ENCODE data around the gene ASXL1. TPM values are rescaled to one million over a fixed set of nuclear protein-coding genes. Genes with fewer than 3 reads are reported as not detected.

Gene ASXL1
- total and polyA plus RNA-seq, 9 of the 15 experiments (the other 6 are each of a cell fraction or from before 2014, with no cell fraction given): 6.5 to 65.3 (median 32.3) TPM

- TF ChIP-seq ZNF518B (CRISPR knock-in tag; IDR thresholded peaks at IDR 0.05) (no peak), ZNF217 (CRISPR knock-in tag; IDR thresholded peaks at IDR 0.05) (no peak), ZNF23 (CRISPR knock-in tag; IDR thresholded peaks at IDR 0.05) (no peak), YBX1 (IDR thresholded peaks at IDR 0.05) (no peak), CREB3 (tag; conservative IDR thresholded peaks at IDR 0.05; ENCODE audit: low read depth) (no peak), ZNF282 (CRISPR knock-in tag; IDR thresholded peaks at IDR 0.05) (no peak), POLR2AphosphoS5 (IDR thresholded peaks at IDR 0.05; ENCODE audit: control insufficient read depth, insufficient read depth, low read depth, low read length) (peak; percentile 53; the same call in 1 of the 2 replicates), KLF6 (CRISPR knock-in tag; IDR thresholded peaks at IDR 0.05; ENCODE audit: borderline replicate concordance) (peak; percentile 61; the same call in 1 of the 2 replicates), RAD21 (CRISPR knock-in tag; conservative IDR thresholded peaks at IDR 0.05 in 1 of 2, IDR thresholded peaks at IDR 0.05 in 1 of 2) (no peak), BRD9 (IDR thresholded peaks at IDR 0.05; ENCODE audit: low read depth, partially characterized antibody) (no peak), ELF2 (CRISPR knock-in tag; IDR thresholded peaks at IDR 0.05) (no peak), E4F1 (CRISPR knock-in tag; IDR thresholded peaks at IDR 0.05; ENCODE audit: borderline replicate concordance) (no peak), TBP (optimal IDR thresholded peaks at IDR 0.05; ENCODE audit: low read depth, low read length) (peak; percentile 93), DLX4 (CRISPR knock-in tag; IDR thresholded peaks at IDR 0.05) (no peak), ZNF778 (CRISPR knock-in tag; IDR thresholded peaks at IDR 0.05) (no peak), ZNF165 (CRISPR knock-in tag; IDR thresholded peaks at IDR 0.05; ENCODE audit: borderline replicate concordance) (no peak), PHF21A (IDR thresholded peaks at IDR 0.05; ENCODE audit: borderline replicate concordance, low read depth) (no peak), U2AF2 (optimal IDR thresholded peaks at IDR 0.05; ENCODE audit: low read depth, low read length) (no peak), KAT7 (CRISPR knock-in tag; IDR thresholded peaks at IDR 0.05; ENCODE audit: borderline replicate concordance) (no peak; the same call in 1 of the 2 replicates), CXXC5 (CRISPR knock-in tag; IDR thresholded peaks at IDR 0.05) (peak; percentile 95), HDAC8 (tag; IDR thresholded peaks at IDR 0.05) (no peak; the same call in 1 of the 2 replicates)
Observed at GRCh38 chr20:32357869-32358631, at the start of gene ASXL1 (continued).
